SJCRH30 (cell line): Measurements from ENCODE around the gene CYP26B1. TPM values are rescaled to one million over a fixed set of nuclear protein-coding genes. Genes with fewer than 3 reads are reported as not detected.

ENCODE experiments used
- DNase-seq, 2 experiments: peaks; one replicate each; pipeline ENCODE4 v3.0.0-alpha.2; 2015 to 2020
- H3K27ac ChIP-seq: fragments of 250-450 bp; sonication (Bioruptor Pico); 2 replicates; pipeline ENCODE4 v1.5.1; 2020; ENCODE audit warnings: mild to moderate bottlenecking, moderate library complexity
- H3K27me3 ChIP-seq: fragments of 250-450 bp; sonication (Bioruptor Pico); 2 replicates; pipeline ENCODE4 v1.5.1; 2020; ENCODE audit warnings: mild to moderate bottlenecking, moderate library complexity
- H3K36me3 ChIP-seq: fragments of 250-450 bp; sonication (Bioruptor Pico); 2 replicates; pipeline ENCODE4 v1.5.1; 2020; ENCODE audit warnings: mild to moderate bottlenecking, moderate library complexity
- H3K4me1 ChIP-seq: fragments of 250-450 bp; sonication (Bioruptor Pico); 2 replicates; pipeline ENCODE4 v1.5.1; 2020; ENCODE audit warnings: mild to moderate bottlenecking, moderate library complexity
- H3K4me3 ChIP-seq: fragments of 250-450 bp; sonication (Bioruptor Pico); 2 replicates; pipeline ENCODE4 v1.5.1; 2020; ENCODE audit warnings: mild to moderate bottlenecking, moderate library complexity
- H3K9me3 ChIP-seq: fragments of 250-450 bp; sonication (Bioruptor Pico); replicated peaks from 2 replicates; pipeline ENCODE4 v1.5.1; 2020; ENCODE audit warnings: mild to moderate bottlenecking, moderate library complexity
- total RNA-seq: library from RNA; depleted of rRNA; stranded (reverse); fragments of >200 nt; shearing (Covaris generic); gene quantifications from 2 replicates; pipeline ENCODE4 v1.2.3, GENCODE V29; 2014

The CYP26B1 gene
- total RNA-seq, 1 experiment from 2014 or later = 9.7 TPM

DNA sequence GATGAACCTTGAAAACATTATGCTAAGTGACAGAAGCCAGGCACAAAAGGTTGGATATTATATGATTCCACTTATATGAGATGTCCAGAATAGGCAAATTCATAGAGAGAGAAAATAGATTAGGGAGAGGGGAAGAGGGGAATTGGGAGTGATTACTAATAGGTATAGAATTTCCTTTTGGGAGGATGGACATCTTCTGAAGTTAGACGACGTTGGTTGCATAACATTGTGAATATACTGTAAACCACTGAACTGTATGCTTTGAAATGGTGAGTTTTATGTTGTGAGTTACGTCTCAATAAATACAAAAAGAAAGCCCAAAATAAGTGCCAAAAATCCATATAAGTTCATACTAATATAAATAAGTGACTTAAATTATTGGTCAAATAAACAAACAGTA, 18.6 kb upstream of the CYP26B1 start:
- Histone ChIP-seq H3K36me3 (no peaks in the 10 kb centered on the region), H3K4me3 (no peak overlapping the region), H3K27ac (no peak overlapping the region), H3K27me3 (no peaks in the 10 kb centered on the region), H3K9me3 (no peaks in the 10 kb centered on the region), H3K4me1 (no peaks in the 10 kb centered on the region)
- no peak for DNase-seq

DNA sequence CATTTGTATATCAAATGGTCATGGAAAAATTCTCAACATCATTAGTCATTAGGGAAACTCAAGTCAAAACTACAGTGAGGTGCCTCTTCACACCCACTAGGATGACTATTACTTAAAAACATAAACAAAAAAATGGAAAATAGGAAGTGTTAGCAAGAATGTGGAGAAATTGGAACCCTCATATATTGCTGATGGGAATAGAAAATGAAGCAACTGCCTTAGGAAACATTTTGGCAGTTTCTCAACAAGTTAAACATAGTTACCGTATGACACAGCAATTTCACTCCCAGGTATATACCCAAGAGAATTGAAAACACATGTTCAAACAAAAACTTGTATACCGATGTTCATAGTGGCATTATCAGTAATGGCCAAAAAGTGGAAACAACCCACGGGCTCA, 18.1 kb upstream of the CYP26B1 start:
- Histone ChIP-seq H3K36me3 (no peaks in the 10 kb centered on the region), H3K9me3 (no peaks in the 10 kb centered on the region), H3K4me1 (no peaks in the 10 kb centered on the region), H3K4me3 (no peak overlapping the region), H3K27me3 (no peaks in the 10 kb centered on the region), H3K27ac (no peak overlapping the region)
- DNase-seq = no peak

DNA sequence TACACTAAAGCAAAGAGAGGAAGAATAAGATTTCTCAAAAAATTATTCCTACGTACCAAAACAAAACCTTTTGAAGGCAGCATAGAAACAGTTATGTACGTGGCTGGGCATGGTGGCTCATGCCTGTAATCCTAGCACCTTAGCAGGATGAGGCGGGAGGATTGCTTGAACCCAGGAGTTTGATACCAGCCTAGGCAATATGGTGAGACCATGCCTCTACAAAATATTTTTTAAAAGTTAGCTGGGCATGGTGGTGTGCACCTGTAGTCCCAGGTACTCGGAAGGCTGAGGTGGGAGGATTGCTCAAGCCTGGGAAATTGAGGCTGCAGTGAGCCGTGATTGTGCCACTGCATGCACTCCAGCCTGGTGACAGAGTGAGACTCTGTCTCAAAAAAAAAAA, 14.9 kb upstream of the CYP26B1 start:
- no peak for DNase-seq
- Histone ChIP-seq H3K36me3 (no peaks in the 10 kb centered on the region), H3K9me3 (no peaks in the 10 kb centered on the region), H3K27me3 (0 out of 2 replicates have a peak, but pooled peaks cover 2% of the 10 kb centered on the region), H3K27ac (no peak overlapping the region), H3K4me1 (no peaks in the 10 kb centered on the region), H3K4me3 (no peak overlapping the region)

DNA sequence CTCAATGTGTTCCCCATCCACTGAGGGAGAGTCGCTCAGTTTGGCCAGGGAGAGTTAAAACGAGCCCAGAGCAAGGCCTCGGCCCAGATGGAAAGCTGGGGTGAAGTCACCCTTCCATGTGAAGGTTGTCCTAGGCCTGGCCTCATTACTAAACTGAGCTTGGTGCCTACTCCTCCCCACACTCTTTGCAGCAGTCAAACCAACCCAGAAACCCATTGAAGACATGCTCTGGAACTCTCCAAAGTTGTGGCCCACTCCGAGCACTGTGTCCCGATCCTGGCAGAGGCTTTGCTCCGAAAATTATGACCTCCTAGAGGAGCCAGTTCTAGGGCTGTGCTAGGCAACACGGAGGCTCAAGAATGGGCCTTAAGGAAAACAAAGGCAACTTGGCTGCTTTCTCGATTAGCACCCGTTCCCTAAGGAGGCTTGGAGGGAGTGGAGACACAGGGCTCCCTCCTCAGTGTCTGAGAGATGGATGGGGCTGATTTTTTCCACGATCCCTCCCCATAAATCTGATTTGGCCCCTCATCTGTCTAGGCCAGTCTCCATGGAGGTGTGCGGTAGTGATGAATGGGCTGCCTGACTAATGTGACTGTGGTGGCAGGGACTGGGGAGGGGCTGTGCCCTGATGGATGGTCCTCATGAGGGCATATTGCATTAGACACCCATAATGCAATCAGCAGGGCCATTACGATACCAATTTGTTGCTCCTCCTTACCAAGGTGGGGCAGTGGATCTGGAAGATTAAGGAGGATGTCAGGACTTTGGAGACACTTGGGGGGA, 11.7 kb upstream of the CYP26B1 start:
- DNase-seq = no peak
- Histone ChIP-seq H3K4me3 (no peak overlapping the region), H3K27me3 (peaks cover 7% of the 10 kb centered on the region; the same call in 1 of the 2 replicates), H3K4me1 (no peaks in the 10 kb centered on the region), H3K27ac (no peak overlapping the region), H3K9me3 (no peaks in the 10 kb centered on the region), H3K36me3 (no peaks in the 10 kb centered on the region)

DNA sequence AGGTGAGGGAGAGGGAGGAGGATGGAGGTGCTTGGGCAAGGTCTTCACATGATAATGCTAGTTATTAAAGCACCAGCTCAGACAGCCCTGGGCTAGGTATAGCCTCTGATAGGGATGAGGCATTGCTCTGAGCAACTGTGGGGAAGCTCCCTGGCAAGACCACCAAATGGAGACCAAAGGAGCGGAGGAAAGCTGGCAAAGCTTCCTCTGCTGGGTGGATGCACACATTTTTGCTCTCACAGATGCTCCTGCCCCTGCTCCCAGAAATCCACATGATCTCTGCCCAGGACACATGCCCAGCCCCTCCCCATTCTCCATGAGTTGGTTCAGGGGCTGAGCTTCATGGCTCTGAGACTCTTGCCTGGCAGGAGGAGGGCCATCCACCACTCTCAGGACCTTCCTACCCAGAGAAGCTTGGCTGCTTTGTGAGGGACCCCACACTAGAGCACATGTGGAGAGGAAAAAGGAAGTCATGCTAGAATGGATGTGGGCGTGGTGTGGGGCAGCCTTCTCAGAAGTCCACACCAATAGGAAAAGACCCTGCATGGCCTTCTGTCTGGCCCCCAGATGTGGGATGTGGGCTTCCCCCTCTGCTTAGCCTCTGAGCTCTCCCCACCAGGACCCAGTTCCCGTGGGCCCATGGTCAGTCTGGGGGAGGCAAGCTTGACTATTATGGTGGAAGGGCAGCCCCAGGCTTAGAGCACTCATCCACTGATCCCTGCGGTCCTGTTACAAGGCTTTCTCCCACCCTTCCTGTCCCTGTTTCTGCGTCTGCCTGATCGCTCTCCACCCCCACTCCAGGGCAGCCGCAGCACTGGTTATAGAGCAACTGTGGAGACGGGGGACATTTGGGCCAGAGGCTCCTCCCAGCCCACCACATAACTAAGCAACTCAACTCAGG, 10.5 kb upstream of the CYP26B1 start:
- no peak overlapping the region for H3K27ac ChIP-seq
- H3K36me3 ChIP-seq = no peaks in the 10 kb centered on the region
- H3K27me3 ChIP-seq = peaks cover 7% of the 10 kb centered on the region; the same call in 1 of the 2 replicates
- no peak for DNase-seq
- no peaks in the 10 kb centered on the region for H3K9me3 ChIP-seq
- no peak overlapping the region for H3K4me3 ChIP-seq
- no peaks in the 10 kb centered on the region for H3K4me1 ChIP-seq

DNA sequence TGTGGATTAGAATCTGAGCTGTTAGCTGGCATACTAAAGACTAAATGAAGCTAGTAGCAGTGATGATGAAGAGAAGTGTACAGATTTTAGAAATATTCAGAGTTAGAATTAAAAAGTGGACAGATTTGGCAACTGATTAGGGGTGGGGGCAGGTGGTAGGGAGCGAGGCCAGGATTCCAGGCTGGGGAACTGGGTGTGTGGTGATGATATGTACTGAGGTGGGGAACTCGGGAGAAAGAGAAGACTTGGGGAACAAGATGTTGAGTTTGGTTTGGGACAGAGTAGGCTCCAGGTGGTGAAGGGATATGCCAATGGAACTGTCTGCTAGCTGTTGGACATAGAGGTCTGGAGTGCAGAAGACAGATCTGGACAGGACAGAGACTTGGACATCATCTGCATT, 9.2 kb upstream of the CYP26B1 start:
- H3K9me3 ChIP-seq = no peaks in the 10 kb centered on the region
- peaks cover 7% of the 10 kb centered on the region; the same call in 1 of the 2 replicates for H3K27me3 ChIP-seq
- DNase-seq = no peak
- no peaks in the 10 kb centered on the region for H3K4me1 ChIP-seq
- no peak overlapping the region for H3K27ac ChIP-seq
- no peaks in the 10 kb centered on the region for H3K36me3 ChIP-seq
- no peak overlapping the region for H3K4me3 ChIP-seq

DNA sequence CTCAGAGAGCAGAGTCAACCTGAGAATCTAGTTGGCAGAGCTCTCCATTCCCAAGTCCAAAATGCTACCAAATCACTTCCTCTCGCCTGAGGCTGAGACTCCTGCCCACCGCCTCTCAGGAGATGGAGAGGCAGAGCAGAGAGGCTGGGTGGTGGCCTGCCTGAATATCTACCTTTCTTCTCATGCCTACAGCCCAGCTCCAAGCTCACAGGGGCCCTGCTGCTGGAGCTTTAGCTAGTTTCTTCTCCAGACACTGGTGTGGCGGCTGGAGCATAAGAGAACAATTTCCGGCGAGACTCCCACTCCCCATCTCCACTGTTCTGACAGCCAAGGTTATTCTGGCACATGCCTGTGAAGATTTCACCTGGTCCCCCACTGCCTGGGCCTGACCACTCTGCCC, 8.1 kb upstream of the CYP26B1 start:
- Histone ChIP-seq H3K36me3 (no peaks in the 10 kb centered on the region), H3K4me3 (no peak overlapping the region), H3K27ac (no peak overlapping the region), H3K4me1 (no peaks in the 10 kb centered on the region), H3K27me3 (peaks cover 7% of the 10 kb centered on the region; the same call in 1 of the 2 replicates), H3K9me3 (no peaks in the 10 kb centered on the region)
- DNase-seq = no peak

DNA sequence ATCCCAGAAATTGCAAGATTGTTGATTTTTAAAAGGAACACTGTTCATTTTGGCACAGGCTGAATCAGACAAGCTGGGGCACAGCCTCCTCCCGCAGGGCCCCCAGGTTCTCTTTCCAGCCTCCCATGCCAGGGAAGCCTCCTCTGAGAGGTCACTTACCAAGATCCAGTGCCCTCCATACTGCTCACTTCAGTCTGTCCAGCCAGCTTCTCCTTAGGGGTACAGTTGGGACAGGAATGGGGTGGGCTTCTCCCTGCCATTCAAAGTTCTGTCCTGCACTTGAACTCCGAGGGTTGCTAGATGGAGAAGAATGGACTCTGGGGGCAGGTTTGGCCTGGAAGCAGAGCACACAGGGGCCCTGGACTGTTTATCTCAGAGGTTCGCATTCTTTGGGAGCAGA, 7.5 kb upstream of the CYP26B1 start:
- H3K27me3 ChIP-seq = peaks cover 7% of the 10 kb centered on the region; the same call in 1 of the 2 replicates
- no peaks in the 10 kb centered on the region for H3K4me1 ChIP-seq
- H3K36me3 ChIP-seq = no peaks in the 10 kb centered on the region
- no peaks in the 10 kb centered on the region for H3K9me3 ChIP-seq
- no peak overlapping the region for H3K27ac ChIP-seq
- no peak overlapping the region for H3K4me3 ChIP-seq
- DNase-seq = no peak

DNA sequence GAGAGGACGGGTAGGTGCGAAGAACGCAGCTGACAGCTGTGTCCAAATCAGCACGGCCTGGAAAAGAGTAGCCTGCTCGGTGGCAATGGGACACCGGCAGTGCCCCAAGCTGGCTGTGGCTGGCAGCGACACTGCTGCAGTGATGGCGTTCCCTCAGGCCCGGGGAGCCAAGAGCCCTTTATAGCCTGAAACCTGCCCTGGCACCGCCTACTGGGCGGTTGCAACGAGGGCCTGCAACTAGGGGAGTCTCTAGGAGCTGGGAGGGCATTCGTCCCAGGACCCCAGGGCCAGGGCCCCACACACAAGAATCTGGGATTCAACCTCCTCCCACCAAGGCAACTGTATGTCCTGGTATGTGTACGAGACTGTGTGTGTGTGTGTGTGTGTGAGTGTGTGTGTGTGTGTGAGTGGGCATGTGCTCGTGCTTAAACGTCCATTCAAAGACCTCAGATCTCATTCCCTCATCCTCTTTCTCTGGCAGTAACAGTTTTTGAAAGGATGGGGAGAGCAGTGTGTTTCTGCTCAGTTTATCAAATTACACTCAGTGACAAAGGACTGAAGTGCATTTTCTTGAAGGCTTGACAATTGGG, 6.8 kb upstream of the CYP26B1 start:
- Histone ChIP-seq H3K27me3 (peaks cover 7% of the 10 kb centered on the region; the same call in 1 of the 2 replicates), H3K9me3 (no peaks in the 10 kb centered on the region)
- DNase-seq = no peak

DNA sequence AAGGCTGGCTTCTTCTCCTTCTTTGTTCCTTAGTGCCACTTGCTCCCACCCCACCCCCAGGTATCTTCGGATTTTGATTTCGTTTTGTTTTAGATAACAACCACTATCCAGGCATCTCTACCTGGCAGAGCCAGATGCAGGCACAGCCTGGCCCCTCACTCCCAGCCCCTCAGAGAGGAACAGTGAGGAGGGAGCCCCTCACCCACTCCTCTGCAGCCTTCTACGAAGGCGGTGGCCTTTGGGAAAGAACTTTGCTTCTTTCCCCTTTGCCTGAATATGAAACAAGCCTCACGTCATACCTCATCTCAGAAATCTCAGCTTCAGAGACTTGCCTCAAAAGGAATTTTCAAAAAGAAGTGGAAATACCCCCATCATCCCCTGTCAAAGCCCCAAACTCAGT, 6.3 kb upstream of the CYP26B1 start:
- H3K36me3 ChIP-seq = no peaks in the 10 kb centered on the region
- H3K27ac ChIP-seq = no peak overlapping the region
- no peaks in the 10 kb centered on the region for H3K9me3 ChIP-seq
- peaks cover 7% of the 10 kb centered on the region; the same call in 1 of the 2 replicates for H3K27me3 ChIP-seq
- H3K4me1 ChIP-seq = no peaks in the 10 kb centered on the region; the same call in 1 of the 2 replicates
- no peak for DNase-seq
- no peak overlapping the region for H3K4me3 ChIP-seq

More for the DNA sequence above, 6.8 kb upstream of the CYP26B1 start:
- H3K4me3 ChIP-seq = no peak overlapping the region
- H3K36me3 ChIP-seq = no peaks in the 10 kb centered on the region
- H3K27ac ChIP-seq = no peak overlapping the region
- H3K4me1 ChIP-seq = no peaks in the 10 kb centered on the region; the same call in 1 of the 2 replicates

DNA sequence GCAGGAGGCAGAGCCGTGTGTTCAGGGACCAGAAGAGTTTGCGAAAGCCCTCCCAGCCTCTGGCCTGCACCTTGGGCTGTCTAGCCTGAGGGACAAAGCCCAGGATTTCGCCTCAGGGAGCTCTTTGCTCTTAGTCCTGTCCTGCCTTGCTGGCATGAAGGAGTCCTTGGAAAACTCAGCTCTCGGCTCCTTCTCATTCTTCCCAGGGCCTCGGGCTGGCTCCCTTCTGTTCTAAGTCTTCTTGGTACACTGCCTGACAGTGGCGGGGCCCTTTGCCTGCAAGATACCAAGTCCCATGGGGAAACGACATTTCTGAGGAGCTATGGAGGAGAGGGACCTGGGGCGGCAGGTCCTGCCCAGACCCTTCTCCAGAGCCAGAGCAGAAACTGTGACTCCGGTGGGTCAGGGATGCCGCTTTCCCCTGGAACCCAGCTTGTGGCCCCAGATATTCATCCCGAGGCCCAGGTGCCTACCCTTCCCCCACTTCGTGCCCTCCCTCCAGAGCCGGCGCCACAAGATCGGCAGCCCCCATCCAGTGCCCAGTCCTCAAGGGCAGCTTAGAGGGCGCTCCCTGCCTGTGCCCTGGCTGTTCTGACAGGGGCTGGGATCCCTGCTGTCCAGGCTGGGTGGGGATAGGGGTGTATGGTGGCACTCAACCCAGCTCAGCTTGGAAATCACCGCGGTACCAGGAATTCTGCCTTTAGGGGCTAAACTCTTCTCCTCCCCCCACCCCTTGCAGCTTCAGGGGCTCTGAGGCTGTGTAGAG, 5.5 kb upstream of the CYP26B1 start:
- no peaks in the 10 kb centered on the region for H3K36me3 ChIP-seq
- no peaks in the 10 kb centered on the region for H3K9me3 ChIP-seq
- H3K4me3 ChIP-seq = no peak overlapping the region
- no peaks in the 10 kb centered on the region; the same call in 1 of the 2 replicates for H3K4me1 ChIP-seq
- no peak overlapping the region for H3K27ac ChIP-seq
- peaks cover 5% of the 10 kb centered on the region; the same call in 1 of the 2 replicates for H3K27me3 ChIP-seq
- no peak for DNase-seq

DNA sequence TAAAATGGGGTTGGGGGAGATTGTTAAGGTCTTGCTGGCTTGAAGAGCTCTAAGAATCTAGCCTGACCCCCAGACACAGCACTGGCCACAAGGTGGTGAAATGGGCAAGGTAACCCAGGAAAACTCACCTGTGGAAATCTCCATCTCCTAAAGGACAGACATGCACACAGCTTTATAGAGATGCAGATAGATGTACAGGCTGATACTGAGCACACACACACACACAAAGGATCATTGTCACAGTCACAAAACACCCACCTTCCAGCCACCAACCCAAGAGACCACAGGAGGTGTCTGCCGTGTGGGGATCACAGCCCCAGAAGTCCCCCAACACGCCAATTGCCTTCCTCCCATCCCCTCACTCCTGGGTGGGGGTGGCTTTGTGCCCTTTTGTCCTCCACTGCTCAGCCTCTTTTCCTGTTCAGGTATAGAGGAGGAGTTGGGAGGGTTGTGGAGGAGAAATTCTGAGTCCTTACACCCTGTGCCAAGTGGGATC, 3.2 kb upstream of the CYP26B1 start:
- Histone ChIP-seq H3K4me1 (no peaks in the 10 kb centered on the region; the same call in 1 of the 2 replicates), H3K27me3 (peaks cover 4% of the 10 kb centered on the region; the same call in 1 of the 2 replicates), H3K4me3 (no peak overlapping the region), H3K36me3 (no peaks in the 10 kb centered on the region), H3K9me3 (no peaks in the 10 kb centered on the region), H3K27ac (no peak overlapping the region)
- no peak for DNase-seq

DNA sequence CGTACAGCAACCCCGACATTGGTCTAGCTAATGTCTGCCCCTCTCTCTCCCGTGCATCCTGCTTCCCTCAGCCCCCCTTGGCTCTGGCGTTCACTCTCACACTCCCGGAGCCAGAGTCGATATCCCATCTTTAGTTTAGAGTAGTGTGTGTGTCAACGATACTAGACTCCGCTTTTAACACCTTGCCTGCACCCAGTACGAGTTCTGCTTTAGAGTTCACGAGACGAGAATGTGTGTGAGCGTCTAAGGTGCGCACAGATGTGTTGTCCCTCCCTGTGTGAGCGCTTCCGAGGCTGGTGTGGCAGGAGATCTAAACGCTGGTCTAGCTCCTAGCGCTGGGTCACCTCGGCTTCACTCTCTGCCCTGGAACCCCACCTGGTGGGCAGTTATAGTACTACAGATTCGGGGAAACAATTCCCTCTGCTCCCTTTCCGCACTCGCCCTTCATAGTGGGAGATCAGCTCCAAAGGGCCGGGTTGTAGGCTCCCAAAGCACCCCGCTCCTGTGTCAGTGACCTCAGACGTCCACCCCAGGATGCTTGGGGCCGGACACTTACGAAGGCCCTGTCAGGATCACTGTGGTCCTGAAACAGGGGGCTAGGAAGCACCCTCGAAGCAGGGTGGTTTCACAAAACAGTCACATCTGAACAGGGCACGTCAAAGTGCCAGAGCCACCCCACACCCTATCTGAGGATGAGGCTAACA, 2.6 kb upstream of the CYP26B1 start:
- H3K36me3 ChIP-seq = no peaks in the 10 kb centered on the region
- no peaks in the 10 kb centered on the region; the same call in 1 of the 2 replicates for H3K4me1 ChIP-seq
- peaks cover 1% of the 10 kb centered on the region; the same call in 1 of the 2 replicates for H3K27me3 ChIP-seq
- no peaks in the 10 kb centered on the region for H3K9me3 ChIP-seq
- H3K27ac ChIP-seq = no peak overlapping the region
- H3K4me3 ChIP-seq = peak overlapping the region; percentile 67
- DNase-seq = peak; percentile 82 to 95
